H9 (cell line): ENCODE measurements around the gene GRID1. TPM values are rescaled to one million over a fixed set of nuclear protein-coding genes. Genes with fewer than 3 reads are reported as not detected.

ENCODE experiments used
- DNase-seq: peaks from one replicate; pipeline ENCODE4 v3.0.0-alpha.2; 2017
- H2AFZ ChIP-seq: one replicate; pipeline ENCODE4 v1.6.1; 2013; ENCODE audit warnings: mild to moderate bottlenecking, low read length, control low read depth, moderate library complexity
- H2AK5ac ChIP-seq: 2 replicates; pipeline ENCODE4 v1.6.1; 2013; ENCODE audit warnings: low read length, control low read depth, mixed read lengths; ENCODE audit not compliant: insufficient read length
- H2BK120ac ChIP-seq: one replicate; pipeline ENCODE4 v1.6.1; 2013; ENCODE audit warnings: low read depth, mild to moderate bottlenecking, low read length, control low read depth, inconsistent platforms; ENCODE audit not compliant: poor library complexity, severe bottlenecking
- H2BK12ac ChIP-seq: 2 replicates; pipeline ENCODE4 v1.6.1; 2013; ENCODE audit warnings: low read length, control low read depth, mixed read lengths, low read depth; ENCODE audit not compliant: insufficient read length
- H2BK15ac ChIP-seq: 2 replicates; pipeline ENCODE4 v1.6.1; 2013; ENCODE audit warnings: low read depth, low read length, control low read depth
- H2BK20ac ChIP-seq: one replicate; pipeline ENCODE4 v1.6.1; 2013; ENCODE audit warnings: low read depth, mild to moderate bottlenecking, low read length, control low read depth, inconsistent platforms; ENCODE audit not compliant: poor library complexity, severe bottlenecking
- H2BK5ac ChIP-seq: 2 replicates; pipeline ENCODE4 v1.6.1; 2013; ENCODE audit warnings: low read length, control low read depth, mixed read lengths; ENCODE audit not compliant: insufficient read length
- H3K14ac ChIP-seq: 2 replicates; pipeline ENCODE4 v1.6.1; 2013; ENCODE audit warnings: low read length, control low read depth; ENCODE audit not compliant: insufficient read depth
- H3K18ac ChIP-seq: 2 replicates; pipeline ENCODE4 v1.6.1; 2013; ENCODE audit warnings: low read depth, mild to moderate bottlenecking, mixed read lengths, low read length, control low read depth; ENCODE audit not compliant: insufficient read length
- H3K23ac ChIP-seq: 2 replicates; pipeline ENCODE4 v1.6.1; 2013; ENCODE audit warnings: low read length, control low read depth, mixed read lengths, low read depth; ENCODE audit not compliant: insufficient read length
- H3K23me2 ChIP-seq: 2 replicates; pipeline ENCODE4 v1.6.1; 2013; ENCODE audit warnings: low read depth, mild to moderate bottlenecking, mixed read lengths, low read length, control low read depth; ENCODE audit not compliant: insufficient read length, poor library complexity, severe bottlenecking
- H3K27ac ChIP-seq: 2 replicates; pipeline ENCODE4 v1.5.1; 2013; ENCODE audit warnings: low read length, control low read depth, mixed read lengths, low read depth; ENCODE audit not compliant: insufficient read length
- H3K27me3 ChIP-seq: 2 replicates; pipeline ENCODE4 v1.6.1; 2013; ENCODE audit warnings: low read length, control low read depth, inconsistent platforms; ENCODE audit not compliant: insufficient read depth
- H3K4ac ChIP-seq: 2 replicates; pipeline ENCODE4 v1.6.1; 2013; ENCODE audit warnings: low read depth, mild to moderate bottlenecking, control low read depth, inconsistent platforms, low read length, moderate library complexity
- H3K4me1 ChIP-seq: 2 replicates; pipeline ENCODE4 v1.6.1; 2013; ENCODE audit warnings: low read length, control low read depth, inconsistent platforms; ENCODE audit not compliant: insufficient read depth
- H3K4me2 ChIP-seq: 2 replicates; pipeline ENCODE4 v1.6.1; 2013; ENCODE audit warnings: low read length, control low read depth, mixed read lengths; ENCODE audit not compliant: insufficient read length, insufficient read depth
- H3K56ac ChIP-seq: 2 replicates; pipeline ENCODE4 v1.6.1; 2013; ENCODE audit warnings: low read depth, mild to moderate bottlenecking, mixed read lengths, low read length, control low read depth; ENCODE audit not compliant: insufficient read length
- H3K79me1 ChIP-seq: 2 replicates; pipeline ENCODE4 v1.6.1; 2013; ENCODE audit warnings: low read depth, mild to moderate bottlenecking, moderate library complexity, low read length, control low read depth, inconsistent platforms; ENCODE audit not compliant: insufficient read depth, poor library complexity, severe bottlenecking
- H3K79me2 ChIP-seq: 2 replicates; pipeline ENCODE4 v1.6.1; 2013; ENCODE audit warnings: low read length, control low read depth, inconsistent platforms; ENCODE audit not compliant: insufficient read depth
- H3K9ac ChIP-seq: 2 replicates; pipeline ENCODE4 v1.6.1; 2013; ENCODE audit warnings: low read length, control low read depth, mixed read lengths; ENCODE audit not compliant: insufficient read length; ENCODE audit errors: extremely low read depth
- H3K9me3 ChIP-seq: one replicate; pipeline ENCODE4 v1.6.1; 2013; ENCODE audit warnings: low read depth, low read length, inconsistent platforms; ENCODE audit not compliant: control insufficient read depth
- H3T11ph ChIP-seq: one replicate; pipeline ENCODE4 v1.6.1; 2013; ENCODE audit warnings: mild to moderate bottlenecking, low read length, control low read depth, inconsistent platforms
- H4K20me1 ChIP-seq: one replicate; pipeline ENCODE4 v1.6.1; 2013; ENCODE audit not compliant: control insufficient read depth, insufficient read length, insufficient read depth
- H4K5ac ChIP-seq: 2 replicates; pipeline ENCODE4 v1.6.1; 2013; ENCODE audit warnings: low read depth, mild to moderate bottlenecking, mixed read lengths, low read length, control low read depth; ENCODE audit not compliant: insufficient read length
- H4K8ac ChIP-seq: replicated peaks from 2 replicates; pipeline ENCODE4 v1.6.1; 2013; ENCODE audit warnings: low read length, control low read depth, mixed read lengths, low read depth; ENCODE audit not compliant: insufficient read length
- H4K91ac ChIP-seq: 2 replicates; pipeline ENCODE4 v1.6.1; 2013; ENCODE audit warnings: low read depth, mild to moderate bottlenecking, moderate library complexity, mixed read lengths, low read length, control low read depth; ENCODE audit not compliant: insufficient read length
- H3K27ac Mint-ChIP-seq, 3 experiments: 2 replicates in 2 of 3; 3 replicates in 1 of 3; pipeline ENCODE4 v1.8.0; 2020 to 2021; ENCODE audit warnings: mixed read lengths in 3 of 3, mild to moderate bottlenecking in 1 of 3, moderate library complexity in 1 of 3
- H3K27me3 Mint-ChIP-seq: 2 replicates; pipeline ENCODE4 v1.8.0; 2021; ENCODE audit warnings: low read depth, mild to moderate bottlenecking, moderate library complexity, mixed read lengths
- H3K36me3 Mint-ChIP-seq, 3 experiments: 2 replicates in 2 of 3; 3 replicates in 1 of 3; pipeline ENCODE4 v1.8.0; 2020 to 2021; ENCODE audit warnings: low read depth in 3 of 3, mixed read lengths in 3 of 3; ENCODE audit not compliant: insufficient read depth in 1 of 3
- H3K4me1 Mint-ChIP-seq, 2 experiments: 2 replicates each; pipeline ENCODE4 v1.8.0; 2020; ENCODE audit warnings: mixed read lengths in 2 of 2
- H3K4me3 Mint-ChIP-seq, 2 experiments: 2 replicates in 1 of 2; 3 replicates in 1 of 2; pipeline ENCODE4 v1.8.0; 2020 to 2021; ENCODE audit warnings: mild to moderate bottlenecking in 2 of 2, mixed read lengths in 2 of 2, moderate library complexity in 1 of 2
- H3K9me3 Mint-ChIP-seq, 2 experiments: 2 replicates in 1 of 2; 3 replicates in 1 of 2; pipeline ENCODE4 v1.8.0; 2020; ENCODE audit warnings: mild to moderate bottlenecking in 2 of 2, mixed read lengths in 2 of 2, moderate library complexity in 1 of 2
- CTCF ChIP-seq: fragments of 200-600 bp; sonication (generic); conservative IDR thresholded peaks from 3 replicates; pipeline ENCODE4 v1.8.0; 2021; ENCODE audit warnings: antibody characterized with exemption, mild to moderate bottlenecking
- WGBS: extraction: QIAGEN DNeasy Blood & Tissue Kit; methylation state at CpG from one replicate; pipeline ENCODE4 v1.1.7; 2013; ENCODE audit warnings: missing lambda C conversion rate, low lambda C conversion rate, mixed read lengths; ENCODE audit not compliant: insufficient read length; ENCODE audit errors: extremely low coverage; 5-methylcytosine and 5-hydroxymethylcytosine counted together
- total RNA-seq: library from RNA; stranded (reverse); gene quantifications from 2 replicates; pipeline ENCODE4 v1.2.1, GENCODE V29; 2021

Gene GRID1
- total RNA-seq, 1 experiment from 2014 or later: 0.35 TPM

DNA sequence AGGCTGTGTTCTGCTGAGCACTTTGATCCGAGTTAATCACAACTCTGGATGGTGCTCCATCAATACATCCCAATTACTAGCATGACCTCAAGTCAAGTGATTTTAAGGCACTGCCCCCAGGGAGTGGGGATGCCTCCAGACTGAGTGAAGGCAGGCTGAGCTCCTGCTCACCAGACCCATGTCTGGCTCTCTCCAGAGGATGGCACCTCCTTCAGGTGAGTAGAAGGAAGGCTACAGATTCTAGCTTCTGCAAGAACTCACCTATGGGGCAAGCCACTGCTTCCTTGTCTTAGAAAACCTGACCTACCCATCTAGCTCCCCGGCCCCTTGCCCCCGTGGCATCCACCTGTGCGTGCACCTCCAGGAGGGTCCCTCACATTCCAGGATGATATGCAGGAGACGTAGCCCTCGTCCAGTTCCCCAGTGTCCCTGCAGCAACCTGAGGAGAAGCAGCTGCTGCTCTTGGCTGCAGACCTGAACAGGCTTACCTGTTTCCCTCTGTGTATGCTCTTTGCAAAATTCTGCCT, 390.3 kb downstream of the GRID1 start:
- TF ChIP-seq CTCF: peak; percentile 53
- Histone ChIP-seq H2BK5ac (no peak overlapping the region), H2BK120ac (no peak overlapping the region), H3T11ph (no peak overlapping the region), H4K20me1 (no peaks in the 10 kb centered on the region), H3K23ac (no peak overlapping the region), H3K9ac (no peak overlapping the region), H2BK20ac (no peak overlapping the region), H3K27me3 (no peaks in the 10 kb centered on the region), H3K27ac (no peak overlapping the region), H2BK15ac (no peak overlapping the region), H2BK12ac (no peak overlapping the region), H3K79me1 (no peaks in the 10 kb centered on the region), H4K5ac (no peak overlapping the region), H3K9me3 (no peaks in the 10 kb centered on the region), H3K23me2 (no peaks in the 10 kb centered on the region), H3K18ac (no peak overlapping the region), H3K4ac (no peak overlapping the region), H3K14ac (no peak overlapping the region), H4K91ac (no peak overlapping the region), H3K4me2 (no peak overlapping the region), H2AFZ (no peak overlapping the region), H2AK5ac (no peak overlapping the region), H3K4me1 (no peaks in the 10 kb centered on the region), H3K79me2 (no peaks in the 10 kb centered on the region), H4K8ac (no peak overlapping the region), H3K56ac (no peak overlapping the region)
- no peaks in the 10 kb centered on the region; the same call in 1 of the 2 replicates for H3K27me3 Mint-ChIP-seq
- H3K27ac Mint-ChIP-seq: no peak overlapping the region
- H3K4me1 Mint-ChIP-seq: peaks cover 3 to 9% of the 10 kb centered on the region in 2 experiments
- no peak overlapping the region for H3K4me3 Mint-ChIP-seq
- DNase-seq: peak; percentile 37
- no CpG with 5 or more reads among the region's 6 CpGs for WGBS
- H3K9me3 Mint-ChIP-seq: peaks cover 3 to 5% of the 10 kb centered on the region in 2 experiments; a peak in 2 of 5 replicates
- no peaks in the 10 kb centered on the region; a peak in 1 of 7 replicates for H3K36me3 Mint-ChIP-seq
